AG09309 (cell line): ENCODE results near the gene DCPS.

ENCODE experiments used
- DNase-seq: peaks from one replicate; pipeline ENCODE4 v3.0.0-alpha.2; 2010; ENCODE audit warnings: low read depth
- H3K4me3 ChIP-seq: 2 replicates; pipeline ENCODE4 v1.5.1; 2011; ENCODE audit warnings: mild to moderate bottlenecking, low read depth, low read length, moderate library complexity; ENCODE audit not compliant: control insufficient read depth
- CTCF ChIP-seq: IDR thresholded peaks from 2 replicates; pipeline ENCODE4 v1.5.1; 2011; ENCODE audit warnings: mild to moderate bottlenecking, low read depth, low read length, inconsistent platforms; ENCODE audit not compliant: insufficient read depth, control insufficient read depth; ENCODE audit errors: missing control alignments

The DCPS gene

GRCh38 chr11:126329644-126330211 lies 25.9 kb downstream of the DCPS start:
- no peak for TF ChIP-seq CTCF
- H3K4me3 ChIP-seq = no peak overlapping the region
- no peak for DNase-seq

- no peak for DNase-seq
- H3K4me3 ChIP-seq = no peak overlapping the region
- TF ChIP-seq CTCF = no peak
Observed at GRCh38 chr11:126331286-126331685, 27.4 kb downstream of the DCPS start.

GRCh38 chr11:126332221-126332711 lies 28.4 kb downstream of the DCPS start:
- H3K4me3 ChIP-seq = no peak overlapping the region
- TF ChIP-seq CTCF = no peak
- DNase-seq = peak; percentile 62

- no peak for TF ChIP-seq CTCF
- no peak for DNase-seq
- H3K4me3 ChIP-seq = no peak overlapping the region
Observed at GRCh38 chr11:126333142-126333541, 29.3 kb downstream of the DCPS start.

- no peak for TF ChIP-seq CTCF
- no peak for DNase-seq
Observed at GRCh38 chr11:126334659-126335462, 31.0 kb downstream of the DCPS start.

GRCh38 chr11:126335463-126335760 lies 31.6 kb downstream of the DCPS start:
- TF ChIP-seq CTCF = no peak
- DNase-seq = no peak
- no peak overlapping the region for H3K4me3 ChIP-seq

More at GRCh38 chr11:126334659-126335462, 31.0 kb downstream of the DCPS start:
- no peak overlapping the region for H3K4me3 ChIP-seq
